ENCODE data around the gene DUSP8.
A peak's percentile ranks its signal among the peaks of the same experiment; 100 is the strongest.

DNA sequence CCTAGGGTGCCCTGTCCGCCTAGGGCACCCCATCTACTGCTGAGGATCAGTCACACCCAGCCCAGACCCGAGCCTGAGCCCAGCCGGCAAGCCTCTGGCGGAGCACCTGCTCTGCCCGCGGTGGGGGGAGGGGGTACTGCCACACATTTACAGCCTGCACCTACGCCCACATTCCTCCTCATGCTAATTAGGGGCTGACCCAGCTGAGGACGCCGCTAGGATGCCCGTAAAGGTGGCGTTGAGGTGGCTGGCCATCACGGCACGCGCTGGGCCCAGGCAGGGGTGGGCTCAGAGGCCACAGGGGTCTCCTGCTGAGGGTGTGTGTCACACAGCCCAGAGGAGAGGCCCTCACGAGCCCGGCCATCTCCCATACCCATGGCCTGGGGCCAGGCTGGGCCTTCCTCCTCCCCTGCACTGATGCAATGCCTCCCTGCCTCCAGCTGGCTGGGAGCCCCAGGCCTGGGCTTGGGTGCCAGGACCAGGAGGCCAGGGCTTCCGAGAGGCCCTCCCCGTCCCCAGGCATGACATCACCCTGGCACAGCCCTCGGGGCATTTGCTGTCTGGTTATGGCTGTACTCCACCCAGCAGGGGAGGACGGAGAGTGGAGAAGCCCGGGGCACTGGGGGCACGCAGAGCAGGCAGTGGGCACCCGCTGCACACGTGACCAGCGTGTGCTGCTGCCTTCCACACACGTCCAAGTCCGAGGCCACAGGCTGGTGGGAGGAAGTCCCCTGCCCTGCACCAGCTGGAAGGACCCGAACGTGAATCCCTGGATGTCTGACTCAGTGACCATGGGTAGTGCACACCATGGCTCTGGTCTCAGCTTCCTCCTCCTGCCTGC, 12.7 kb downstream of the DUSP8 start:
- TF ChIP-seq POLR2AphosphoS5 (IDR thresholded peaks at IDR 0.05) (peak; percentile 48 to 74 (median 67)), EP300 (IDR thresholded peaks at IDR 0.05; ENCODE audit: low read depth) (no peak), POLR2A (IDR thresholded peaks at IDR 0.05) (peak; percentile 47)
- TF ChIP-seq, protein P1, sequence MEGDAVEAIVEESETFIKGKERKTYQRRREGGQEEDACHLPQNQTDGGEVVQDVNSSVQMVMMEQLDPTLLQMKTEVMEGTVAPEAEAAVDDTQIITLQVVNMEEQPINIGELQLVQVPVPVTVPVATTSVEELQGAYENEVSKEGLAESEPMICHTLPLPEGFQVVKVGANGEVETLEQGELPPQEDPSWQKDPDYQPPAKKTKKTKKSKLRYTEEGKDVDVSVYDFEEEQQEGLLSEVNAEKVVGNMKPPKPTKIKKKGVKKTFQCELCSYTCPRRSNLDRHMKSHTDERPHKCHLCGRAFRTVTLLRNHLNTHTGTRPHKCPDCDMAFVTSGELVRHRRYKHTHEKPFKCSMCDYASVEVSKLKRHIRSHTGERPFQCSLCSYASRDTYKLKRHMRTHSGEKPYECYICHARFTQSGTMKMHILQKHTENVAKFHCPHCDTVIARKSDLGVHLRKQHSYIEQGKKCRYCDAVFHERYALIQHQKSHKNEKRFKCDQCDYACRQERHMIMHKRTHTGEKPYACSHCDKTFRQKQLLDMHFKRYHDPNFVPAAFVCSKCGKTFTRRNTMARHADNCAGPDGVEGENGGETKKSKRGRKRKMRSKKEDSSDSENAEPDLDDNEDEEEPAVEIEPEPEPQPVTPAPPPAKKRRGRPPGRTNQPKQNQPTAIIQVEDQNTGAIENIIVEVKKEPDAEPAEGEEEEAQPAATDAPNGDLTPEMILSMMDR (IDR thresholded peaks at IDR 0.05): peak in 2 of 5 experiments; percentile 14 to 22
